Stimulated activated CD8-positive, alpha-beta memory T cell treated with anti-CD3 and anti-CD28 coated beads, Interleukin-15, amount 100 ng/mL, for 24 hours (primary cell): ENCODE data around the gene DPP10.

ENCODE experiments used
- DNase-seq: peaks from one replicate; pipeline ENCODE4 v3.0.0-alpha.2; 2020; ENCODE audit warnings: low read depth

The DPP10 gene

GRCh38 chr2:115285416-115285815, 843.0 kb downstream of the DPP10 start:
- DNase-seq: no peak

DNA sequence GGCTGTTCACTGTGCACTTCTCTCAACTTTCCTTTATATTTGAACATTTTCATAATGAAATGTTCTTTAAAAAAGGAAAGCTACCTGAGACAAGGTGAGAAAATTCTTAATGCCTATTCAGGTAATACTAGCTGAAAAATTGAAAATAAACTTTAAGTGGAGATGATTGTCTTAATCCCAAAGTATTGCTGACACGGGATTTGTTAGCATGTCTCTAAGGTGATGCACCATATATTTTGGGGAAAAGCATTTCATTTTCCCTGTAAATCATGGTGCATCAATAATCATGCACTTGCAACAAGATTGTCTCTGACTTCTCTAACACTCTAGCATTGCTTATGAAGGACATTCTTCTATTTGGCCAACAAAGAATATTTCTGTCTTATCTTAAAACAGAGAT, 848.0 kb downstream of the DPP10 start:
- DNase-seq: no peak

GRCh38 chr2:115292742-115293141, 850.3 kb downstream of the DPP10 start:
- DNase-seq: no peak

DNA sequence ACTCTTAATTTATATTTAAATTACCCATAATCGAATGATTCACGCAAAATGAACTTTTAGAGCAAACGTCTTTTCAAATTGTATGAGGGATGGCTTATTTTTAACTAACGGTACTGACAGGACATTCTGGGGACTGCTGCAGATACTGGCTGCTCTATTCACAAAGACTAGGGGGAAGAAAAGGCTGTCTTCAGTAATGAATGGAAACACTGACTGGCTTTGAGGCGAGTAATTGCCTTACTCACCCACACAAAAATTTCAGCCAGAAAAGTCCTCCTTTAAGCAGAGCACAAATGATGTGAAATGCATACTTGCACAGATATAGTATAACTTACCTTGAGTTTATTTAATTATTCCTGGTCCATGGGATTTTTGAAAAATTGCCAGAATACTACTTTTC, 852.6 kb downstream of the DPP10 start:
- DNase-seq: no peak

GRCh38 chr2:115297056-115297455, 854.6 kb downstream of the DPP10 start:
- no peak for DNase-seq

DNA sequence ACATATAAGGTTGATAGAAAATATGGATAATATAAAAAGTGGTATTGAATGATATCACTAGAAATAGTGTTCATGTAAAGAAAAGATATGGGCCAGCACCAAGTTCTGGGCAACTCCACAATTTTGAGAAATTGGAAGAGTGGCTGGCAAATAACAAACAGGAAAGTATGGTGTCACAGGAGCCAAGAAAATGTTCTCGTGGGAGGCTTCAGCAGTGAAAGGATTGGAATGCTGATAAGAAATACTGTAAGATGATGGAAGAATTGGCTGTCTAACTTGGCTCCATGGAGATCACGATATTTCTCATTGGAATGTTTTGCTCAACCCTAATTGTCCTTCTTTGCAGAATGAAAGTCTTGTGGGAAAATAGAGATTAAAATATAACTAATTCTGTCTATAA, 856.8 kb downstream of the DPP10 start:
- DNase-seq: no peak

DNA sequence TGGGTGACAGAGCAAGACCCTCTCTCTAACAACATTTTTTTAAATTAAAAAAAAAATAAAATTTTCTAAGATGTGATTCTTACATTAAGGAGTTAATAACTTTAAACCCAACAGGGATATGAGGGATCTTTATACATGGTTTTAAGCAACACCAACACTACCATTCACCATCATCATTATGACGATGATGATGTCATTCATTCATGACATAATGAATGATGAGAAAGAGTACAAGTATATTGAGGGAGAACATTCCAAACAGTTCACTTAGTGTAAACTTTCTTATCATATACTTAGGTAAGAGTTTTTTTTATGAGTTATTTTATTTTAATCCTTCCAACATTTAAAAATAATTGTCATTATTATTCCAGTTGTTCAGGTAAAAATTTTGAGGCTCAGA, 863.3 kb downstream of the DPP10 start:
- no peak for DNase-seq

- DNase-seq: no peak
Observed at GRCh38 chr2:115314119-115314518, 871.7 kb downstream of the DPP10 start.

GRCh38 chr2:115327061-115327460, 884.6 kb downstream of the DPP10 start:
- DNase-seq: no peak

DNA sequence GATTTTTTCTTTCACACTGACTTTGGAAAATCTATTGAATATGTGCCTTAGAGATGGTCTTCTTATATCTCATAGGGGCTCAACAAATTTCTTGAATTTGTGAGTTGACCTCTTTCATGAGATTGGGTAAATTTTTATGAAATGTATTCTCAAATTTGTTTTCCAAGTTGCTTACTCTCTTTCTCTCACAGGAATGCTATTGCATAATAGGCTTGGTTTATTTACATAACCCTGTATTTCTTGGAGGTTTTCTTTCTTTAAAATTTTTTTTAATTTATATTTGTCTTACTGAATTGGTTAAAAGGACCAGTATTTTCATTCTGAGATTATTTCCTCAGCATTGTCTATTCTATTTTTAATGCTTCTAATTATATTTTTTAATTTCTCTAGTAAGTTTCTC, 917.1 kb downstream of the DPP10 start:
- no peak for DNase-seq

GRCh38 chr2:115364093-115364492, 921.7 kb downstream of the DPP10 start:
- no peak for DNase-seq

DNA sequence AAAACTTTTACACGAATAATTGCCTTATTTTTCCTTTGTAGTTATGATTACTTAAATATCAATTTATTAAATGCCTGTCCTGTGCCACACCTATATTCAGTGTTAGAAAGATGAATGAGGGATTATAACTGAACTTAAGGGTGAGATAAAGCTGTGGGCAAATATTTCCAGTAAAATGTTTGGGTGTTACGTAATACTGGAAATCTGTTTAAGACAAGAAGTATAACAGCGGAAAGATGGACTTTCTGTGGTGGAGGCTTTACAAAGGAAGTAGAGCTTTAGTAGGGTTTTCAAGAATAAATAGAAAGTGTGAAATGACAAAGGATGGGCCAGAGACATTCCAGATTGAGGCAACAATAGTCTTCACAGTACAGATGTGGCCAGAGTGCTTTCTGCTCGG, 927.0 kb downstream of the DPP10 start:
- DNase-seq: no peak

DNA sequence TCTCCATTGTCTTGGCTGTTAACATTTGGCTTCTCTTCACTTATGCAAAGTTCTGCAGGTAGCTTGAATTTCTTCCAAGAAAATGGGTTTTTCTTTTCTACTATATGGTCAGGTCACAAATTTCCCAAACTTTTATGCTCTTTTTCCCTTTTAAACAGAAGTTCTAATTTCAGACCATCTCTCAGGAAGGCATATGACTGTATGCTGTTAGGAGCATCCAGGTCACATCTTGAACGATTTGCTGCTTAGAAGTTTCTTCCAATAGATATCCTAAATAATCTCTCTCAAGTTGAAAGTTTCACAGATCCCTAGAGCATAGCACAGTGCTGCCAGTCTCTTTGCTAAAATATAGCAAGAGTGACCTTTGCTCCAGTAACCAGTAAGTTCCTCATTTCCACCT, 932.5 kb downstream of the DPP10 start:
- DNase-seq: no peak

DNA sequence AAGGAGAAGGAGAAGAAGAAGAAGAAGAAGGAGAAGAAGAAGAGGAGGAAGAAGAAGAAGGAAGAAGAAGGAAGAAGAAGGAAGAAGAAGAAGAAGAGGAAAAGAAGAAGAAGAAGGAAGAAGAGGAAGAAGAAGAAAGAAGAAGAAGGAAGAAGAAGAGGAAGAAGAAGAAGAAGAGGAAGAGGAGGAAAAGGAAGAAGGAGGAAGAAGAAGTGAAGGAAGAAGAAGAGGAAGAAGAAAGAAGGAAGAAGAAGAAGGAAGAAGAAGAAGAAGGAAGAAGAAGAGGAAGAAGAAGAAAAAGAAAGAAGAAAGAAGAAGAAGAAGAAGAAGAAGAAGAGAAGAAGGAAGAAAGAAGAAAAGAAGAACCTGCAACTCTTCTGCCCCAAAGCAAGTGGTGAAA, 942.0 kb downstream of the DPP10 start:
- no peak for DNase-seq

GRCh38 chr2:115386465-115386864, 944.0 kb downstream of the DPP10 start:
- DNase-seq: no peak

- DNase-seq: no peak
Observed at GRCh38 chr2:115389024-115389423, 946.6 kb downstream of the DPP10 start.

GRCh38 chr2:115389898-115390565, 947.6 kb downstream of the DPP10 start:
- DNase-seq: no peak

DNA sequence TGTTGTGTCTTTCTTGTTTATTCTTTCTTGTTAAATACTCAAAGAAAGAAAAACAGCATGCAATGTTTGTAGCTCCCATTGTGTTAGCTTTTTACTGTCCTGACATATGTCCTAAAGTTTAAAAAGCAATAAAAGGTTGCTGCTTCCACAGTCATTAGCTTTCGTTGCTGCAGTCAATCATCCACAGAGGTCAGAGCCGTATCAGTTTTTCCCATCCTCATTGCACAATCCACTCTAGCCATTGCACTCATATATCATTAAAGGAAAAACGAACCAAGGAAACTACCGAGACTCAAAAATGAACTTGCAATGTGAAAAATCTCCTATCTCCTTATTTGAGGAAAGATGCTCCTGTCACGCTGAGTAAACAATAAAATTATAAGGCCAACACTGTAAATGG, 954.1 kb downstream of the DPP10 start:
- DNase-seq: no peak

- no peak for DNase-seq
Observed at GRCh38 chr2:115400940-115401339, 958.5 kb downstream of the DPP10 start.

GRCh38 chr2:115412501-115412900, 970.1 kb downstream of the DPP10 start:
- DNase-seq: no peak

DNA sequence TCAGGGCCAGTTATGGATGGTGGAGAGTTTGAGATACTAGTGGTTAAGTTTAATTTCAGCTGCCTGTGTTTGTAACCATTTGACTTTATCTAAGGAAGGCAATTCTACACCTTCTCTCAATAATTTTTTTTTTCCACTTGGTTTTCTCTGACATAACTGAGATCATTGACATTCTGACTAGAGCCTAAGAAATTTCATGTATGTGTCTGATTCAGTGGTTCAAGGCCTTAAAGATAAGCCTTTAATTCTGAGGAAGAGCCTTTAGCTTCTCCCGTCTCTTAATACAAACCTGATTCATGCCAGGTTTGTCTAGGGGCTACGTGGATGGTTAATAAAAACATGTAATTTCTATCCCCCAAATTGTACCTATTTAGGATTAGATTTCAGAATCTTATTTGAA, 971.4 kb downstream of the DPP10 start:
- no peak for DNase-seq

DNA sequence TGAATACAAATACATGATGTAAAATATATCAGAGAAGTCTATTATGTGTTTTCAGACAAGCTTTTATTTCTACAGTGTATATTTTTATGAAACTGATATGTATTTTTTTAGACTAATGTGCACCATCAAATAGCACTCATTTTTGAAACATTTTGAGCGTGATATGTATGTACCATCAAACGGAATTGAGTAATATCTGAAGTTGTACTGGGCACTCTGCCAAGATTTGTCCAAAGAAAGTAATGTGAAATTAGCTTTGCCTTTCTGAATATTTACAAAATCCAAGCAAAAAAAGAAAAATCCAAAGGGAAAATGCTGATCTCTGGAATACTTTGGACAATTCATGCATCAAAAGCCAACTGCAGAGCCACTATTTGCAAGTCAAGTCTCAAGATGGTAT, 972.0 kb downstream of the DPP10 start:
- no peak for DNase-seq

DNA sequence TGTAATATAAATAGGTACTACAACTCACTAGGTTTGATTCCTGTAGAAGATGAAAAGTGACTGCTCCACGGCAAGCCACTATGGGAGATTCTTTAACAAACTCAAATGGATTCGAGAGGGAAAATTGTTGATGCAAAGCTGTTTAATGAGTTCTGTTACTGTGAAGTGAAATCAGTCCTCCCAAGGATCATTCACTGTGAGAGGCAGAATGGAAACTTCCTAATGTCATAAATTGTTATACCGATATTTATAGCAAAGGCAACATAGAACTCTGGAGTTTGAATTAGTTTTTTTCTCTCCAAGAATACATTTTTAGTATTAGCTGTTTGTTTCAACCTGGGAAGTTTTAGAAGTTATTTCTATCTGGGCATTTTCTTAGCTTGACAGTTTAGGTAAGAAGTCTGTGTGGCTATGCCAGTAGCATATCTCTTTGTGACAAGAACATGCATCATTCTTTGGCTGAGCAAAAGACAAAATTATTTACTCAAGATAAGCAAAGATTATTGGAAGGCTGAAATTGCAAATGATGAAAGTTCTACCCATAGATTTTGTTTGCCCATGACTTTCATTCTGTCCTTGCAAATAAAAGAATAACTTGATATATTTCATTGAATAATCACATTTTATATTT, 979.7 kb downstream of the DPP10 start:
- no peak for DNase-seq

DNA sequence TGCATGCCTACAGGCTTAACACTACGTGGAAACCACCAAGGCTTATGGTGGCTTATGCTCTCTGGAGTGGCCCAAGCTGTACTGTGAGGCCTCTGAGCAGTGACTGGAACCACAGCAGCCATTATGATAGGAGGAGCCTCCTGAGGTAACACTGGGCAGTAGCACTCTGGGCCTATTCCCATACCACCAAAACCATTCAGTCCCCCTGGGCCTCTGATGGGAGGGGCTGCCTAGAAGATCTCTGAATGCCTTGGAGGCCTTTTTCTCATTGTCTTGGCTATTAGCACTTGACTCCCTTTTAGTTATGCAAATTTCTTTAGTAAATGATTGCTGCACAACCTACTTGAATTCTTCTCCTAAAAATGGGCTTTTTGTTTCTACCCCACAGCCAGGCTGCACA, 985.0 kb downstream of the DPP10 start:
- no peak for DNase-seq
